Spleen (tissue), 7 donors: ENCODE results near the gene PLAAT4.
"Not testable (repeated sequence)": the region's sequence is repeated elsewhere in the genome, so short reads cannot be mapped to it uniquely, and the experiment has no call there.

Source experiments
- POLR2A ChIP-seq, 3 donors: fragments of 450-650 bp; IDR thresholded peaks; one replicate each; pipeline ENCODE4 v1.5.1; 2017; ENCODE audit warnings: antibody characterized with exemption in 3 of 3, mild to moderate bottlenecking in 1 of 3
- POLR2AphosphoS5 ChIP-seq, 3 donors: sonication (generic); formaldehyde crosslinking; IDR thresholded peaks; one replicate each; pipeline ENCODE4 v1.5.1; 2017; ENCODE audit warnings: antibody characterized with exemption in 3 of 3
- TF ChIP-seq, protein P1 (sequence below), 11 experiments: fragments of 200-600 bp in 7 of 11; fragments of 450-650 bp in 4 of 11; sonication (generic) in 4 of 11; IDR thresholded peaks in 8 of 11; conservative IDR thresholded peaks in 3 of 11; 1 replicate in 7 of 11; 2 replicates in 4 of 11; pipeline versions ENCODE4 v1.4.0 to v1.8.0; 2016 to 2021; ENCODE audit warnings: antibody characterized with exemption in 11 of 11, inconsistent platforms in 4 of 11, mild to moderate bottlenecking in 1 of 11
- donor health status: DM: no; HTN: no; CAD: no; lungs with moderate emphysema.
- donor health status: DM: no; HTN: no; CAD: no.
- donor health status: DM: no; HTN: no; CAD: no.

DNA sequence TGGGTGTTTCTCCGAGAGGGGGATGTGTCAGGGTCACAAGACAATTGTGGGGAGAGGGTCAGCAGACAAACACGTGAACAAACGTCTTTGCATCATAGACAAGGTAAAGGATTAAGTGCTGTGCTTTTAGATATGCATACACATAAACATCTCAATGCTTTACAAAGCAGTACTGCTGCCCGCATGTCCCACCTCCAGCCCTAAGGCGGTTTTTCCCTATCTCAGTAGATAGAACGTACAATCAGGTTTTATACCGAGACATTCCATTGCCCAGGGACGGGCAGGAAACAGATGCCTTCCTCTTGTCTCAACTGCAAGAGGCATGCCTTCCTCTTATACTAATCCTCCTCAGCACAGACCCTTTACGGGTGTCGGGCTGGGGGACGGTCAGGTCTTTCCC, 8.5 kb upstream of the PLAAT4 start:
- TF ChIP-seq, protein P1, sequence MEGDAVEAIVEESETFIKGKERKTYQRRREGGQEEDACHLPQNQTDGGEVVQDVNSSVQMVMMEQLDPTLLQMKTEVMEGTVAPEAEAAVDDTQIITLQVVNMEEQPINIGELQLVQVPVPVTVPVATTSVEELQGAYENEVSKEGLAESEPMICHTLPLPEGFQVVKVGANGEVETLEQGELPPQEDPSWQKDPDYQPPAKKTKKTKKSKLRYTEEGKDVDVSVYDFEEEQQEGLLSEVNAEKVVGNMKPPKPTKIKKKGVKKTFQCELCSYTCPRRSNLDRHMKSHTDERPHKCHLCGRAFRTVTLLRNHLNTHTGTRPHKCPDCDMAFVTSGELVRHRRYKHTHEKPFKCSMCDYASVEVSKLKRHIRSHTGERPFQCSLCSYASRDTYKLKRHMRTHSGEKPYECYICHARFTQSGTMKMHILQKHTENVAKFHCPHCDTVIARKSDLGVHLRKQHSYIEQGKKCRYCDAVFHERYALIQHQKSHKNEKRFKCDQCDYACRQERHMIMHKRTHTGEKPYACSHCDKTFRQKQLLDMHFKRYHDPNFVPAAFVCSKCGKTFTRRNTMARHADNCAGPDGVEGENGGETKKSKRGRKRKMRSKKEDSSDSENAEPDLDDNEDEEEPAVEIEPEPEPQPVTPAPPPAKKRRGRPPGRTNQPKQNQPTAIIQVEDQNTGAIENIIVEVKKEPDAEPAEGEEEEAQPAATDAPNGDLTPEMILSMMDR (IDR thresholded peaks at IDR 0.05 in 8 of 11, conservative IDR thresholded peaks at IDR 0.05 in 3 of 11), result not testable (repeated sequence)
- TF ChIP-seq POLR2A, POLR2AphosphoS5 (IDR thresholded peaks at IDR 0.05): not testable (repeated sequence)
